ENCODE measurements around the gene CYBC1. TPM values are rescaled to one million over a fixed set of nuclear protein-coding genes. Genes with fewer than 3 reads are reported as not detected.

Gene CYBC1
- total and polyA plus RNA-seq, 2 of the 8 experiments (the other 6 are each of a cell fraction or from before 2014, with no cell fraction given) = 74.6 to 81.4 TPM

DNA sequence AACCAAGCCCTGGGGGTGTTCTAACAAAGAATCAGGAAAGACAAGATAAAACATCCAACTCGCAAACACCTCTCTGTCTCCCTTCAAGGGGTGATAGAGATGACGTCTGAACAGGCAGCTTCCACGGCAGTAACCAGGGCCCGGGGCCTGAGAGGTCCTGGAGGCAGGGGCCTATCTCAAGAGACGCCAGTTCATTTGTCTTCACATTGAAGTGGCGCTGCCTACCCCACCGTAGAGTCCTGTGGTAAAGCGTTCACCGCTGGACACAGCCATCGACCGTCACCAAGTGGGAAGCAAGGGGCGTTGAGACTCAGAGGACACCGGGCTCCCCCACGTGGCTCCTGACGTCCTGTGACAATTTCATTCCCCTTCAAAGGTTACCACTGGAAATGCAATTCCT, 57.6 kb downstream of the CYBC1 start:
- H3K9me3 ChIP-seq (ENCODE audit: insufficient read depth in 2 of 2, low read depth in 1 of 2, low read length in 1 of 2) = no peaks in the 10 kb centered on the region
- no peak for FAIRE-seq
- no peak overlapping the region for H3K14ac ChIP-seq (ENCODE audit: insufficient read length)
- DNase-seq (ENCODE audit: low read depth in 1 of 2, low spot score in 2 of 2) = no peak
- no peak for TF ChIP-seq RNF2 (IDR thresholded peaks at IDR 0.05; ENCODE audit: borderline replicate concordance, low read depth, low read length, missing control alignments, poor library complexity, severe bottlenecking)
- no peak for TF ChIP-seq CTBP2 (IDR thresholded peaks at IDR 0.05; ENCODE audit: borderline replicate concordance, insufficient read depth, insufficient read length, low read length)
- TF ChIP-seq SIX5 (IDR thresholded peaks at IDR 0.05; ENCODE audit: low read depth, low read length) = no peak
- no peak for TF ChIP-seq POLR2A (IDR thresholded peaks at IDR 0.05; ENCODE audit: control extremely low read depth in 1 of 2, low read depth in 2 of 2, low read length in 2 of 2)
- TF ChIP-seq, protein P1, sequence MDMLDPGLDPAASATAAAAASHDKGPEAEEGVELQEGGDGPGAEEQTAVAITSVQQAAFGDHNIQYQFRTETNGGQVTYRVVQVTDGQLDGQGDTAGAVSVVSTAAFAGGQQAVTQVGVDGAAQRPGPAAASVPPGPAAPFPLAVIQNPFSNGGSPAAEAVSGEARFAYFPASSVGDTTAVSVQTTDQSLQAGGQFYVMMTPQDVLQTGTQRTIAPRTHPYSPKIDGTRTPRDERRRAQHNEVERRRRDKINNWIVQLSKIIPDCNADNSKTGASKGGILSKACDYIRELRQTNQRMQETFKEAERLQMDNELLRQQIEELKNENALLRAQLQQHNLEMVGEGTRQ (IDR thresholded peaks at IDR 0.05; ENCODE audit: low read length) = no peak
- no peak for TF ChIP-seq SRF (IDR thresholded peaks at IDR 0.05; ENCODE audit: low read depth, low read length)
- H2AK5ac ChIP-seq (ENCODE audit: low read depth, low read length) = no peak overlapping the region
- H2BK12ac ChIP-seq (ENCODE audit: low read depth, low read length) = no peak overlapping the region
- no peak overlapping the region for H3K18ac ChIP-seq (ENCODE audit: extremely low read depth, low read length)
- H2BK5ac ChIP-seq (ENCODE audit: low read depth, low read length) = no peak overlapping the region
- 89% methylated on average over 15 of the region's 15 CpGs; no CpG with 5 or more reads in 1 of the 2 experiments for WGBS, 2 experiments (ENCODE audit: extremely low coverage in 1 of 2, insufficient coverage in 1 of 2, insufficient read length in 1 of 2, insufficient replicate concordance in 2 of 2, low coverage in 1 of 2, low lambda C conversion rate in 2 of 2, missing lambda C conversion rate in 1 of 2)
- H4K20me1 ChIP-seq (replicated peaks in 1 of 2; ENCODE audit: control insufficient read depth in 1 of 2, insufficient read depth in 2 of 2, low read length in 2 of 2) = no peaks in the 10 kb centered on the region
- no peak overlapping the region for H3K4ac ChIP-seq (replicated peaks; ENCODE audit: insufficient read length, low read depth, low read length)
- no peaks in the 10 kb centered on the region for H3K23me2 ChIP-seq (ENCODE audit: low read depth, low read length)
- H2BK120ac ChIP-seq (replicated peaks; ENCODE audit: low read depth, low read length) = no peak overlapping the region
- 0 out of 8 replicates have a peak, but pooled peaks cover 0 to 2% (median 0%) of the 10 kb centered on the region in 4 experiments for H3K36me3 ChIP-seq (ENCODE audit: control insufficient read depth in 2 of 4, insufficient read depth in 4 of 4, low read length in 3 of 4)
- no peak overlapping the region for H3K23ac ChIP-seq (ENCODE audit: insufficient read length)
- no peak overlapping the region for H2BK15ac ChIP-seq (ENCODE audit: low read length)
- POLR2A ChIA-PET (ENCODE audit: partially characterized antibody) = interaction anchor here (0.8 to 1.5 kb wide), 3 partner anchors 8 to 41 kb away, joined by 3 to 5 read pairs (median 3); partner anchors contain the start of gene UTS2R
- no peak overlapping the region for H3K4me2 ChIP-seq (ENCODE audit: insufficient read depth in 1 of 2, low read depth in 2 of 2, low read length in 2 of 2)
- H3K27me3 ChIP-seq (replicated peaks in 1 of 4; ENCODE audit: control insufficient read depth in 3 of 4, extremely low read depth in 1 of 4, insufficient read depth in 3 of 4, low read length in 3 of 4) = no peaks in the 10 kb centered on the region
- H3K4me3 ChIP-seq (ENCODE audit: extremely low read depth in 1 of 4, insufficient read depth in 2 of 4, low read depth in 3 of 4, low read length in 4 of 4) = no peak overlapping the region
- H3K79me2 ChIP-seq (ENCODE audit: control insufficient read depth in 1 of 2, insufficient read depth in 2 of 2, low read length in 2 of 2) = no peaks in the 10 kb centered on the region
- no peak overlapping the region for H4K5ac ChIP-seq (ENCODE audit: insufficient read length, low read depth, low read length)
- no peaks in the 10 kb centered on the region for H3K79me1 ChIP-seq (ENCODE audit: low read depth, low read length)
- no peak overlapping the region for H4K91ac ChIP-seq (replicated peaks; ENCODE audit: insufficient read length, low read length)
- H2BK20ac ChIP-seq (ENCODE audit: low read length) = no peak overlapping the region
- no peak overlapping the region for H4K8ac ChIP-seq (ENCODE audit: extremely low read depth, insufficient read depth, low read length)
- no peak overlapping the region for H3K27ac ChIP-seq (ENCODE audit: low read depth, low read length)
- no peak overlapping the region for H3K9ac ChIP-seq (replicated peaks in 1 of 4; ENCODE audit: extremely low read depth in 1 of 4, low read depth in 3 of 4, low read length in 3 of 4)
- CTCF ChIA-PET (ENCODE audit: partially characterized antibody) = interaction anchor here (1.3 to 2.0 kb wide), 4 partner anchors 25 to 42 kb away, joined by 3 to 6 read pairs (median 4); partner anchors contain the start of gene HEXD
- H2AFZ ChIP-seq (ENCODE audit: low read length) = no peak overlapping the region
- H3K56ac ChIP-seq (replicated peaks; ENCODE audit: insufficient read length, low read depth, low read length) = no peak overlapping the region
- H3K4me1 ChIP-seq (replicated peaks in 1 of 4; ENCODE audit: control insufficient read depth in 3 of 4, insufficient read depth in 4 of 4, low read length in 3 of 4) = no peaks in the 10 kb centered on the region

Measured in H1 (cell line).